RWPE1 (cell line): ENCODE measurements around the gene CCDC197.

Experiments
- CTCF ChIA-PET: fragments of 350-600 bp; sonication (Branson Sonifier 250); formaldehyde crosslinking; extraction: SDS; loops from one replicate; lab custom pipeline; 2021; lab: Yijun Ruan, JAX
- POLR2A ChIA-PET: fragments of 400-600 bp; formaldehyde crosslinking; extraction: SDS; loops from one replicate; lab custom pipeline; 2020; ENCODE audit warnings: antibody characterized with exemption; ENCODE audit not compliant: low non-redundant PET; lab: Yijun Ruan, JAX
- DNase-seq: peaks from one replicate; pipeline ENCODE4 v3.0.0; 2012; ENCODE audit warnings: low spot score
- H3K27ac ChIP-seq: fragments of 450-650 bp; 2 replicates; pipeline ENCODE4 v1.5.1; 2017
- CTCF ChIP-seq: fragments of 450-650 bp; conservative IDR thresholded peaks from 2 replicates; pipeline ENCODE4 v1.5.1; 2017; ENCODE audit warnings: low read depth, mild to moderate bottlenecking

Gene CCDC197

GRCh38 chr14:93982230-93983007, 14.7 kb upstream of the CCDC197 start:
- POLR2A ChIA-PET, result interaction anchor here (0.6 kb wide), 1 partner anchor 253 kb away, joined by 3 read pairs; no protein-coding TSS in a partner anchor
- no peak for TF ChIP-seq CTCF
- CTCF ChIA-PET, result interaction anchor here (1.2 to 1.3 kb wide), 2 partner anchors 12 to 43 kb away, joined by 4 to 5 read pairs; no protein-coding TSS in a partner anchor
- no peak overlapping the region for H3K27ac ChIP-seq
- no peak for DNase-seq

GRCh38 chr14:93984070-93984469, 13.0 kb upstream of the CCDC197 start:
- no peak for TF ChIP-seq CTCF
- POLR2A ChIA-PET, result no interaction called here
- DNase-seq, result no peak
- CTCF ChIA-PET, result interaction anchor here (0.6 to 1.0 kb wide), 4 partner anchors 13 to 1443 kb away, joined by 4 to 5 read pairs (median 4); no protein-coding TSS in a partner anchor
- no peak overlapping the region for H3K27ac ChIP-seq

- ChIA-PET POLR2A (no interaction called here), CTCF (interaction anchor here (0.5 to 1.3 kb wide), 10 partner anchors 14 to 1941 kb away, joined by 3 to 5 read pairs (median 3); no protein-coding TSS in a partner anchor)
- TF ChIP-seq CTCF, result no peak
- peak; percentile 26 for DNase-seq
- no peak overlapping the region for H3K27ac ChIP-seq
Measured at GRCh38 chr14:93984987-93985410, 12.1 kb upstream of the CCDC197 start.

GRCh38 chr14:93986955-93987354, 10.1 kb upstream of the CCDC197 start:
- POLR2A ChIA-PET, result no interaction called here
- TF ChIP-seq CTCF, result no peak
- CTCF ChIA-PET, result interaction anchor here (0.6 kb wide), 1 partner anchor 20 kb away, joined by 4 read pairs; no protein-coding TSS in a partner anchor
- DNase-seq, result no peak
- no peak overlapping the region for H3K27ac ChIP-seq

GRCh38 chr14:93987376-93987775, 9.7 kb upstream of the CCDC197 start:
- no peak for DNase-seq
- no peak overlapping the region for H3K27ac ChIP-seq
- ChIA-PET POLR2A (no interaction called here), CTCF (interaction anchor here (0.6 kb wide), 1 partner anchor 20 kb away, joined by 4 read pairs; no protein-coding TSS in a partner anchor)
- no peak for TF ChIP-seq CTCF

GRCh38 chr14:93987815-93988476, 9.2 kb upstream of the CCDC197 start:
- no peak for DNase-seq
- TF ChIP-seq CTCF, result no peak
- H3K27ac ChIP-seq, result no peak overlapping the region
- ChIA-PET POLR2A (no interaction called here), CTCF (no interaction called here)
